Suprapubic skin (tissue), 4 donors: Measurements from ENCODE around the gene PTH2R. TPM values are rescaled to one million over a fixed set of nuclear protein-coding genes. Genes with fewer than 3 reads are reported as not detected.
"Not testable (repeated sequence)": the region's sequence is repeated elsewhere in the genome, so short reads cannot be mapped to it uniquely, and the experiment has no call there.

Experiments used
- DNase-seq, 2 donors: peaks; one replicate each; pipeline ENCODE4 v3.0.0-alpha.2; 2019; ENCODE audit warnings: low spot score in 2 of 2
- H3K27ac ChIP-seq: fragments of 200-600 bp; sonication (generic); one replicate; pipeline ENCODE4 v1.5.1; 2019
- H3K27me3 ChIP-seq: fragments of 200-600 bp; sonication (generic); one replicate; pipeline ENCODE4 v1.5.1; 2019
- H3K36me3 ChIP-seq: fragments of 200-600 bp; sonication (generic); one replicate; pipeline ENCODE4 v1.5.1; 2019
- H3K4me1 ChIP-seq: fragments of 200-600 bp; sonication (generic); one replicate; pipeline ENCODE4 v1.5.1; 2019
- H3K4me3 ChIP-seq: fragments of 200-600 bp; sonication (generic); one replicate; pipeline ENCODE4 v1.5.1; 2019; ENCODE audit warnings: mild to moderate bottlenecking
- H3K9me3 ChIP-seq: fragments of 200-600 bp; sonication (generic); one replicate; pipeline ENCODE4 v1.5.1; 2019
- EP300 ChIP-seq: sonication (generic); formaldehyde crosslinking; IDR thresholded peaks from one replicate; pipeline ENCODE4 v1.6.1; 2017; ENCODE audit warnings: antibody characterized with exemption
- POLR2A ChIP-seq, 2 donors: fragments of 450-650 bp; IDR thresholded peaks; one replicate each; pipeline ENCODE4 v1.6.1; 2017; ENCODE audit warnings: antibody characterized with exemption in 2 of 2, mild to moderate bottlenecking in 2 of 2, moderate library complexity in 2 of 2
- POLR2AphosphoS5 ChIP-seq, 3 donors: sonication (generic); formaldehyde crosslinking; IDR thresholded peaks; one replicate each; pipeline ENCODE4 v1.6.1; 2017; ENCODE audit warnings: antibody characterized with exemption in 3 of 3
- WGBS: methylation state at CpG from one replicate; pipeline ENCODE4 v1.1.5; 2018; 5-methylcytosine and 5-hydroxymethylcytosine counted together
- total RNA-seq, 4 donors: library from RNA; depleted of rRNA; stranded (reverse); fragments of >200 nt; gene quantifications; one replicate each; pipeline ENCODE4 v1.1.0, GENCODE V29; 2016
- TF ChIP-seq, protein P1 (sequence below), 2 donors: fragments of 200-600 bp in 1 of 2; fragments of 450-650 bp in 1 of 2; sonication (generic) in 1 of 2; IDR thresholded peaks; one replicate each; pipeline ENCODE4 v1.5.1; 2016 to 2019; ENCODE audit warnings: antibody characterized with exemption in 2 of 2, mild to moderate bottlenecking in 1 of 2, moderate library complexity in 1 of 2

Gene PTH2R
- total RNA-seq, 4 donors from 2014 or later, result 0.56 TPM; not detected in 3

DNA sequence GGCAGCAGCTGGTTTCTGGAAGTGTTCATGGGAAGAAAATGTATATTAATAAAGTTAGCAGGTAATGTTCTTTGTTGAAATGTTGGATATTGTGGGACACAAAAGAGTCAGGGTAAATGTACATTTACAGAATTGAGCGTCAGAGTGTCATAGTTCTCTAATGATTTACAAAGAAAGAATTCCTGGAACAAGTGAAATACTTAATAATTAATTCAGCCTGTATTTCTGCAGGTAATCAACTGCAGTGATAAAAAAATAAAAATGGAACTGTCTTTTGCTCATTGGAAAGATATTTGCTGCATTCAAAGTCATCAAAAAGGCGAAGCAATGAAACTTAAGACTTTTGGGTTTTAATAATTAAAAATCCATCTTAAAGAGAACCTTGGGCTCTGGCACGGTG, 27.4 kb upstream of the PTH2R start:
- H3K9me3 ChIP-seq, result no peaks in the 10 kb centered on the region
- no peaks in the 10 kb centered on the region for H3K36me3 ChIP-seq
- no peak overlapping the region for H3K4me3 ChIP-seq
- no peaks in the 10 kb centered on the region for H3K4me1 ChIP-seq
- DNase-seq, result no peak
- H3K27me3 ChIP-seq, result peaks cover 10% of the 10 kb centered on the region
- WGBS, result 87% methylated on average over 3 of the region's 3 CpGs
- H3K27ac ChIP-seq, result no peak overlapping the region
- TF ChIP-seq, protein P1, sequence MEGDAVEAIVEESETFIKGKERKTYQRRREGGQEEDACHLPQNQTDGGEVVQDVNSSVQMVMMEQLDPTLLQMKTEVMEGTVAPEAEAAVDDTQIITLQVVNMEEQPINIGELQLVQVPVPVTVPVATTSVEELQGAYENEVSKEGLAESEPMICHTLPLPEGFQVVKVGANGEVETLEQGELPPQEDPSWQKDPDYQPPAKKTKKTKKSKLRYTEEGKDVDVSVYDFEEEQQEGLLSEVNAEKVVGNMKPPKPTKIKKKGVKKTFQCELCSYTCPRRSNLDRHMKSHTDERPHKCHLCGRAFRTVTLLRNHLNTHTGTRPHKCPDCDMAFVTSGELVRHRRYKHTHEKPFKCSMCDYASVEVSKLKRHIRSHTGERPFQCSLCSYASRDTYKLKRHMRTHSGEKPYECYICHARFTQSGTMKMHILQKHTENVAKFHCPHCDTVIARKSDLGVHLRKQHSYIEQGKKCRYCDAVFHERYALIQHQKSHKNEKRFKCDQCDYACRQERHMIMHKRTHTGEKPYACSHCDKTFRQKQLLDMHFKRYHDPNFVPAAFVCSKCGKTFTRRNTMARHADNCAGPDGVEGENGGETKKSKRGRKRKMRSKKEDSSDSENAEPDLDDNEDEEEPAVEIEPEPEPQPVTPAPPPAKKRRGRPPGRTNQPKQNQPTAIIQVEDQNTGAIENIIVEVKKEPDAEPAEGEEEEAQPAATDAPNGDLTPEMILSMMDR (IDR thresholded peaks at IDR 0.05), result no peak
- TF ChIP-seq EP300 (no peak), POLR2AphosphoS5 (IDR thresholded peaks at IDR 0.05) (no peak), POLR2A (IDR thresholded peaks at IDR 0.05) (no peak)

DNA sequence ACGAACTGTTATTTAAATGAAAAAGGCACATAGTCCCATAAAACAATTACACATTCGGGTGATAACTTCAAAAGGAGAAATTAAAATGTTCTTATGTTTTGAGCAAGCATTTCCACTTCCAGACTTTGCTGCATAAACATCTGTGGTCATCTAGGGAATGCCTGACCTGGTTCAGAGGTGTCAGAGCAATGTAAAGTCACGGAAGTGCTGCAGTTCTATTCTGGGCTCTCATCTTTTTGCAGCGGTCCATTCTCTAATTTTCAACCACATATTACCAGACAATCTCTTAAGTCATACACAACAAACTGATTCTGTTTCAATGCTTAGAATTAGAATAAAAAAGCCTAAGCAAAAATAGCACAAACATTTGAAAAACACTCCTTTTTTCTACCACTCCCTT, 22.0 kb upstream of the PTH2R start:
- no peak for DNase-seq
- Histone ChIP-seq H3K4me1 (no peaks in the 10 kb centered on the region), H3K4me3 (no peak overlapping the region), H3K9me3 (no peaks in the 10 kb centered on the region), H3K27ac (no peak overlapping the region), H3K36me3 (no peaks in the 10 kb centered on the region), H3K27me3 (peaks cover 5% of the 10 kb centered on the region)
- TF ChIP-seq EP300 (no peak), POLR2AphosphoS5 (IDR thresholded peaks at IDR 0.05) (no peak)
- 75% methylated on average over 4 of the region's 4 CpGs for WGBS

DNA sequence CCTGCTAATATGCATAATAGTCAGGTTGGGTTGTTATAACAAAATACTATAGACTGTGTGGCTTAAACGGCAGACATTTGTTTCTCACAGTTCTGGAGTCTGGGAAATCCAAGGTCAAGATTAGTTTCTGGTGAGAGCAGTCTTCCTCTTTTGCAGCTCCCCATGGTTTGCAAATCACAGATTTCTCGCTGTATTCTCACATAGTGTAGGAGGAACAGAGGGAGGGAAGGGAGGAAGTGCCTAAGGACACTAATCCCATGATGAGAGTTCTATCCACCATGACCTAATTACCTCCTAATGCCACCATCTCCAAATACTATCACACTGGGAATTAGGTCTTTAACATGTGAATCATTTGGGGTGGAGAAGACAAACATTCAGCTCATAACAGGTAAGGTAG, 20.1 kb upstream of the PTH2R start:
- DNase-seq, result no peak
- no peaks in the 10 kb centered on the region for H3K9me3 ChIP-seq
- H3K4me1 ChIP-seq, result no peaks in the 10 kb centered on the region
- TF ChIP-seq EP300 (no peak), POLR2AphosphoS5 (IDR thresholded peaks at IDR 0.05) (no peak), POLR2A (IDR thresholded peaks at IDR 0.05) (no peak)
- TF ChIP-seq, protein P1 (IDR thresholded peaks at IDR 0.05), result no peak
- no peaks in the 10 kb centered on the region for H3K36me3 ChIP-seq
- H3K27me3 ChIP-seq, result peaks cover 5% of the 10 kb centered on the region
- H3K27ac ChIP-seq, result no peak overlapping the region
- no peak overlapping the region for H3K4me3 ChIP-seq
- WGBS, result 27% methylated on average over 2 of the region's 2 CpGs

DNA sequence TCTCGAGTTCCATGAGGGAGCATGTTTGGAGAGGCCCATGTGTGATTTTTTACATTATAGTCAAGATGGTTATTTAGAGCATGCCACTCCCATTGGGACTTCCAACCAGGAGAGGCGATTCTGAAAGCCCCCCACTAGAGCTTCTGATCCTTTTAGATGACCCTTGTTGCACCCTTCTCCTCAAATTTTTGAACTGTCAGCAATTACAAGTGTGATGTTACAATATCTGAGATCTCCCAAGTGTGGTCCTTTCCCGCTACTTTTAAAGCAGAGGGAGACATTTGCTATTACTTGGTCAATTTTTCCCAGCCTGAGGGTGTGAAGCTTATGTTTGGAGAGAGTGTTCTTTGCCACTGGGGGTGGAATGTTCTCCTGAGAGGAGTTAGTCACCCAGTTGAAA, 16.7 kb upstream of the PTH2R start:
- TF ChIP-seq, protein P1 (IDR thresholded peaks at IDR 0.05), result no peak
- no peak for TF ChIP-seq POLR2A (IDR thresholded peaks at IDR 0.05)
- TF ChIP-seq EP300, result no peak
- TF ChIP-seq POLR2AphosphoS5 (IDR thresholded peaks at IDR 0.05), result no peak
- 84% methylated on average over 3 of the region's 3 CpGs for WGBS
- H3K9me3 ChIP-seq, result peaks cover 7% of the 10 kb centered on the region
- H3K27me3 ChIP-seq, result no peaks in the 10 kb centered on the region
- H3K27ac ChIP-seq, result no peak overlapping the region
- no peak for DNase-seq
- H3K36me3 ChIP-seq, result no peaks in the 10 kb centered on the region
- H3K4me1 ChIP-seq, result no peaks in the 10 kb centered on the region
- H3K4me3 ChIP-seq, result no peak overlapping the region

DNA sequence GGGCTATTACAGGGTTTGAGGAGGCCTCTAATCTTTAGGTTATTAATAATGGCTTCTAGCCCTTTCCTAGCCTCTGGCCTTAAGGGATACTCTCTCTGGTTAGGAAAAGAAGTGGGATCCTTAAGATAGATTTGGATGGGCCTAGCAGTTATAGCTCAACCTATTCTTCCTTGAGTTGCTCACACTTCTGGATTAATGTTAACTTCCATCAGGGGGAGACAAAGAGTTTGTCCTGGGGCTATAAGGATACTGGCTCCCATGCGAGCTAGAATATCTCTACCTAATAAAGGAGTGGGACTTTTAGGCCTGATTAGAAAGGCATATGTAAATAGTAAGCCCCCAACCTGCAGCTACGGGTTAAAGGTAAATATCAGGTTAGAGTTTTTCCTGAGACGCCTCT, 14.3 kb upstream of the PTH2R start:
- Histone ChIP-seq H3K27ac (no peak overlapping the region), H3K4me3 (no peak overlapping the region), H3K4me1 (no peaks in the 10 kb centered on the region), H3K9me3 (peaks cover 7% of the 10 kb centered on the region), H3K27me3 (no peaks in the 10 kb centered on the region), H3K36me3 (no peaks in the 10 kb centered on the region)
- DNase-seq, result no peak
- 84% methylated on average over 3 of the region's 3 CpGs for WGBS
- no peak for TF ChIP-seq EP300
- TF ChIP-seq POLR2AphosphoS5 (IDR thresholded peaks at IDR 0.05), result no peak
- no peak for TF ChIP-seq POLR2A (IDR thresholded peaks at IDR 0.05)
- TF ChIP-seq, protein P1 (IDR thresholded peaks at IDR 0.05), result no peak

DNA sequence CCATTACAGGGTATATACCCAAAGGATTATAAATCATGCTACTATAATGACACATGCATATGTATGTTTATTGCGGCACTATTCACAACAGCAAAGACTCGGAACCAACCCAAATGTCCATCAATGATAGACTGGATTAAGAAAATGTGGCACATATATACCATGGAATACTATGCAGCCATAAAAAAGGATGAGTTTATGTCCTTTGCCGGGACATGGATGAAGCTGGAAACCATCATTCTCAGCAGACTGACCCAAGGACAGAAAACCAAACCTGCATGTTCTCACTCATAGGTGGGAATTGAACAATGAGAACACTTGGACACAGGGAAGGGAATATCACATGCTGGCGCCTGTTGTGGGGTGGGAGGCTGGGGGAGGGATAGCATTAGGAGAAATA, 9.8 kb upstream of the PTH2R start:
- H3K9me3 ChIP-seq, H3K27ac ChIP-seq, H3K4me3 ChIP-seq, H3K36me3 ChIP-seq, H3K4me1 ChIP-seq, DNase-seq, H3K27me3 ChIP-seq: not testable (repeated sequence)
- 97% methylated on average over 4 of the region's 4 CpGs for WGBS
